ENCODE results near the gene CHRNB4.

Gene CHRNB4

GRCh38 chr15:78682693-78683410 is 41.8 kb upstream of the CHRNB4 start:
- Histone ChIP-seq H3K4me1 (ENCODE audit: control insufficient read depth in 1 of 2, insufficient read depth in 1 of 2, low read depth in 1 of 2, low read length in 1 of 2) (no peaks in the 10 kb centered on the region), H3K27ac (no peak overlapping the region), H3K9me3 (no peaks in the 10 kb centered on the region), H3K36me3 (no peaks in the 10 kb centered on the region), H3K4me3 (ENCODE audit: low read depth in 1 of 2, low read length in 1 of 2) (no peak overlapping the region), H3K27me3 (no peaks in the 10 kb centered on the region)
- TF ChIP-seq, protein P1, sequence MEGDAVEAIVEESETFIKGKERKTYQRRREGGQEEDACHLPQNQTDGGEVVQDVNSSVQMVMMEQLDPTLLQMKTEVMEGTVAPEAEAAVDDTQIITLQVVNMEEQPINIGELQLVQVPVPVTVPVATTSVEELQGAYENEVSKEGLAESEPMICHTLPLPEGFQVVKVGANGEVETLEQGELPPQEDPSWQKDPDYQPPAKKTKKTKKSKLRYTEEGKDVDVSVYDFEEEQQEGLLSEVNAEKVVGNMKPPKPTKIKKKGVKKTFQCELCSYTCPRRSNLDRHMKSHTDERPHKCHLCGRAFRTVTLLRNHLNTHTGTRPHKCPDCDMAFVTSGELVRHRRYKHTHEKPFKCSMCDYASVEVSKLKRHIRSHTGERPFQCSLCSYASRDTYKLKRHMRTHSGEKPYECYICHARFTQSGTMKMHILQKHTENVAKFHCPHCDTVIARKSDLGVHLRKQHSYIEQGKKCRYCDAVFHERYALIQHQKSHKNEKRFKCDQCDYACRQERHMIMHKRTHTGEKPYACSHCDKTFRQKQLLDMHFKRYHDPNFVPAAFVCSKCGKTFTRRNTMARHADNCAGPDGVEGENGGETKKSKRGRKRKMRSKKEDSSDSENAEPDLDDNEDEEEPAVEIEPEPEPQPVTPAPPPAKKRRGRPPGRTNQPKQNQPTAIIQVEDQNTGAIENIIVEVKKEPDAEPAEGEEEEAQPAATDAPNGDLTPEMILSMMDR (IDR thresholded peaks at IDR 0.05) = no peak

GRCh38 chr15:78682004-78682651 is 41.1 kb upstream of the CHRNB4 start:
- Histone ChIP-seq H3K36me3 (no peaks in the 10 kb centered on the region), H3K27ac (no peak overlapping the region), H3K4me1 (ENCODE audit: control insufficient read depth in 1 of 2, insufficient read depth in 1 of 2, low read depth in 1 of 2, low read length in 1 of 2) (no peaks in the 10 kb centered on the region), H3K27me3 (no peaks in the 10 kb centered on the region), H3K9me3 (no peaks in the 10 kb centered on the region), H3K4me3 (ENCODE audit: low read depth in 1 of 2, low read length in 1 of 2) (no peak overlapping the region)
- TF ChIP-seq, protein P1 (IDR thresholded peaks at IDR 0.05) = no peak

GRCh38 chr15:78681281-78682003 is 40.4 kb upstream of the CHRNB4 start:
- no peak overlapping the region for H3K4me3 ChIP-seq (ENCODE audit: low read depth in 1 of 2, low read length in 1 of 2)
- H3K4me1 ChIP-seq (ENCODE audit: control insufficient read depth in 1 of 2, insufficient read depth in 1 of 2, low read depth in 1 of 2, low read length in 1 of 2) = no peaks in the 10 kb centered on the region
- TF ChIP-seq, protein P1 (IDR thresholded peaks at IDR 0.05) = no peak
- H3K9me3 ChIP-seq = no peaks in the 10 kb centered on the region
- H3K36me3 ChIP-seq = no peaks in the 10 kb centered on the region
- H3K27ac ChIP-seq = no peak overlapping the region
- H3K27me3 ChIP-seq = no peaks in the 10 kb centered on the region

DNA sequence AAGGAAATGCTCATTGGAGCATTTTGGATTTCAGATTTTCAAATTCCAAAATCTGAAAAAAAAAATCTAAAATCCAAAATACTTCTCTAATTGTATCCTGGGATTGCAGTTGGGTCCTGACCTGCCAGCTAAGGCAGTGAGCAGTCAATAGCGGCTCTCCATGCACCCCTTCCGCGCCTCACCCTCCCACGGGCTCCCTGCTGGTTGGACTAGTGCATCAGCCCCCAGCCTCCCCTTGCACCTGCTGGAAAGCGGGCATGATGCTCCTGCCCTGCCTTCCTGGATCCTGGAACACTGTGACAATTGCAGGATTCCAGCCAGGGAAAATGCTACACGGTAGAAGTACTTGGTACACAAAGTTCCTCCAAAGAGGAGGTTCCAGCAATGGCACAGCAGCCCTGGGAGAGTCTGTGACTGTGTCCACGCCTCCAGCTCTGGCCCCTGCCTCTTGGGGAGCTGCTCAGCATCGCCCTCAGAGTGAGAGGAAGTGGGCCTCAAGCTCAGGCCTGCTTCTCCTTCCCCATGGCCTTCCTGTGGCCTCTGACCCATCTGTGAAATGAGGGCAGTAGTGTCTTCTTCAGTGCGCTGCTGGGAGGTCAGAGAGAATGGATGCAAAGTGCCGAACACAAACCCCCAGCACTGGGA is 39.5 kb upstream of the CHRNB4 start:
- Histone ChIP-seq H3K36me3 (no peaks in the 10 kb centered on the region), H3K9me3 (no peaks in the 10 kb centered on the region), H3K27me3 (no peaks in the 10 kb centered on the region), H3K4me1 (ENCODE audit: control insufficient read depth in 1 of 2, insufficient read depth in 1 of 2, low read depth in 1 of 2, low read length in 1 of 2) (no peaks in the 10 kb centered on the region), H3K27ac (no peak overlapping the region), H3K4me3 (ENCODE audit: low read depth in 1 of 2, low read length in 1 of 2) (no peak overlapping the region)
- TF ChIP-seq, protein P1 (IDR thresholded peaks at IDR 0.05) = no peak

DNA sequence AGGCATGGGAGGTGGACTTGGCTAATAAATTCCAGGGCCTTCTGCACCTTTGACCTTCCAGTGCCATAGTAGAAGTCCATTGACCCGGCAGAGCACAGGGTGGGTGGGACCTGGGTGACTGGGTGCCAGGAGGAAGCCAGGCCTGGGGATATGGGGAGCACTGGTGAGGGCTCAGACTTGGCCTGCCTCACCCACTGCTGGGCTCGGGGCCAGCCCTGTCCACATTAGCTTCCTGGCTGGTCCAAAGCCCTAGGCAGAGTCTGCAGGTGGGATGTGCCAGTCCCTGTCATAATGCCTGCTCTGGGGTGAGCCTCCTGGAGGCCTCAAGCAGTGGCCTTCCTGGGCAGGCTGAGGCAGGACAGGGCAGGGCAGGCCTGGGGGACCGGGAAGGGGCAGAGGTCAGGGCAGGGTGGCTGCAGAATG is 38.1 kb upstream of the CHRNB4 start:
- Histone ChIP-seq H3K4me1 (ENCODE audit: control insufficient read depth in 1 of 2, insufficient read depth in 1 of 2, low read depth in 1 of 2, low read length in 1 of 2) (no peaks in the 10 kb centered on the region), H3K27ac (no peak overlapping the region), H3K9me3 (no peaks in the 10 kb centered on the region), H3K4me3 (ENCODE audit: low read depth in 1 of 2, low read length in 1 of 2) (no peak overlapping the region), H3K27me3 (no peaks in the 10 kb centered on the region), H3K36me3 (no peaks in the 10 kb centered on the region)
- TF ChIP-seq, protein P1 (IDR thresholded peaks at IDR 0.05) = no peak

All from neutrophil (primary cell).